Measurements from ENCODE around the gene DENND1C.

DNA sequence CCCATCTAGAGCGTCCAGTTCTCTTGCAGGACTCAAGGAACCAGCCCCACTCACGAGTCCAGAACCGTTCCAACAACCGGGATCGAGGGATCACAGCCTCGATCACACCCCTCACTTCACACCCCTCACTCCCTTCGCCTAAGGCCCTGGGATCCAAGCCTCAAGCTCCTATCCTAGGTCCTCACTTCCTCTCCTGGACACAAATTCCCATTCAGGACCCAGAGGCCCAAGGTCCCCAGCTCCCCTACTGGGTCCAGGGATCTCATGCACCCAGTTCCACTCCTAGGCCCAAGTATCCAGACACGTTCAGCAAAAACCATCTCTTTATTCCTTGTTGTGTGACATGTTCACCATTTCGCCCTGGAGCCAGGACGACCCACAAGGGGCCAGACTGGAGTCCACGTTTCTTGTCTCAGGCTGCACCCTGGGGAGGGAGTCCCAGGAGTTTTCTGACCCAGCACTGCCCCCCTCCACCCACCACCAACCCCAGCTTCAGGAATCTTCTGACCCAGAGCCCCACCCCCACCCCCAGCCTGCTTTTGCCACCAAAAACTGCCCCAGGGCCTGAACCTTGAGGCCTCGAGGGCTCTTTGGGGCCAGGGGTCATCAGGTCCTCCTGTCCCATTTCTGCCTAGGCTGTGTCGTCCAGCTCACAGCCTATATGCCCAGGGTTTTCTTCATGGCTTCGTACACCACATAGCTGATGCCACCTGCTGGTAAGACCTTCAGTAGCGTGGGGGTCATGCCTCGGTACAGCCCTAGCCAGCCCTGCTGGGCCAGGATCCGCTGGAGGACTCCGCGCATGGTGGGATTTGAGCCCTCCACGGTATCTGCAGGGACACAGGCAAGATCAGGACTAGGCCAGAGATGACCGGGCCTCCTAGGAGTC lies 55.6 kb downstream of the DENND1C start:
- no peak for TF ChIP-seq SP1 (IDR thresholded peaks at IDR 0.05; ENCODE audit: low read depth, low read length)
- no peak for TF ChIP-seq JUN (IDR thresholded peaks at IDR 0.05; ENCODE audit: low read depth, low read length)
- no peak for TF ChIP-seq NANOG (IDR thresholded peaks at IDR 0.05; ENCODE audit: insufficient read depth, low read depth, low read length, poor library complexity, severe bottlenecking)
- peak; percentile 3 to 41 (median 31); a peak in 2 of 4 replicates for TF ChIP-seq CTCF (IDR thresholded peaks at IDR 0.05; ENCODE audit: control extremely low read depth in 1 of 3, insufficient read depth in 1 of 3, low read depth in 1 of 3, low read length in 3 of 3)
- TF ChIP-seq POLR2A (IDR thresholded peaks at IDR 0.05; ENCODE audit: control extremely low read depth in 1 of 2, low read depth in 2 of 2, low read length in 2 of 2): no peak
- TF ChIP-seq NRF1 (IDR thresholded peaks at IDR 0.05; ENCODE audit: low read depth, low read length): no peak
- no peak for TF ChIP-seq BCL11A (IDR thresholded peaks at IDR 0.05; ENCODE audit: low read depth in 2 of 2, low read length in 2 of 2)
